Measurements from ENCODE around the gene MT2A. TPM values are rescaled to one million over a fixed set of nuclear protein-coding genes. Genes with fewer than 3 reads are reported as not detected.

MT2A gene
- total and polyA plus RNA-seq, 2 of the 13 experiments (the other 11 are each of a cell fraction or from before 2014, with no cell fraction given): 135 to 371 TPM

GRCh38 chr16:56606476-56607108 is 1.8 kb upstream of the MT2A start (continued):
- TF ChIP-seq, protein P1, sequence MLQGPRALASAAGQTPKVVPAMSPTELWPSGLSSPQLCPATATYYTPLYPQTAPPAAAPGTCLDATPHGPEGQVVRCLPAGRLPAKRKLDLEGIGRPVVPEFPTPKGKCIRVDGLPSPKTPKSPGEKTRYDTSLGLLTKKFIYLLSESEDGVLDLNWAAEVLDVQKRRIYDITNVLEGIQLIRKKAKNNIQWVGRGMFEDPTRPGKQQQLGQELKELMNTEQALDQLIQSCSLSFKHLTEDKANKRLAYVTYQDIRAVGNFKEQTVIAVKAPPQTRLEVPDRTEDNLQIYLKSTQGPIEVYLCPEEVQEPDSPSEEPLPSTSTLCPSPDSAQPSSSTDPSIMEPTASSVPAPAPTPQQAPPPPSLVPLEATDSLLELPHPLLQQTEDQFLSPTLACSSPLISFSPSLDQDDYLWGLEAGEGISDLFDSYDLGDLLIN (CRISPR knock-in tag; IDR thresholded peaks at IDR 0.05; ENCODE audit: borderline replicate concordance): no peak
- TF ChIP-seq, protein P2, sequence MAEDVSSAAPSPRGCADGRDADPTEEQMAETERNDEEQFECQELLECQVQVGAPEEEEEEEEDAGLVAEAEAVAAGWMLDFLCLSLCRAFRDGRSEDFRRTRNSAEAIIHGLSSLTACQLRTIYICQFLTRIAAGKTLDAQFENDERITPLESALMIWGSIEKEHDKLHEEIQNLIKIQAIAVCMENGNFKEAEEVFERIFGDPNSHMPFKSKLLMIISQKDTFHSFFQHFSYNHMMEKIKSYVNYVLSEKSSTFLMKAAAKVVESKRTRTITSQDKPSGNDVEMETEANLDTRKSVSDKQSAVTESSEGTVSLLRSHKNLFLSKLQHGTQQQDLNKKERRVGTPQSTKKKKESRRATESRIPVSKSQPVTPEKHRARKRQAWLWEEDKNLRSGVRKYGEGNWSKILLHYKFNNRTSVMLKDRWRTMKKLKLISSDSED (CRISPR knock-in tag; IDR thresholded peaks at IDR 0.05): no peak
- TF ChIP-seq SMARCE1 (IDR thresholded peaks at IDR 0.05; ENCODE audit: borderline replicate concordance) (no peak), ZNF337 (CRISPR knock-in tag; IDR thresholded peaks at IDR 0.05; ENCODE audit: borderline replicate concordance, low read depth) (no peak), ZFX (CRISPR knock-in tag; IDR thresholded peaks at IDR 0.05; ENCODE audit: low read depth) (no peak), ZMYM2 (CRISPR knock-in tag; IDR thresholded peaks at IDR 0.05) (peak; percentile 38; the same call in 1 of the 2 replicates), ZNF180 (CRISPR knock-in tag; IDR thresholded peaks at IDR 0.05; ENCODE audit: borderline replicate concordance, low read depth) (no peak), ZNF839 (CRISPR knock-in tag; IDR thresholded peaks at IDR 0.05; ENCODE audit: borderline replicate concordance) (no peak), RERE (CRISPR knock-in tag; IDR thresholded peaks at IDR 0.05; ENCODE audit: low read depth) (peak; percentile 33; the same call in 1 of the 2 replicates), ZNF20 (CRISPR knock-in tag; IDR thresholded peaks at IDR 0.05) (no peak), ZBTB33 (CRISPR knock-in tag; IDR thresholded peaks at IDR 0.05) (no peak; the same call in 1 of the 2 replicates), TCF7L2 (IDR thresholded peaks at IDR 0.05; ENCODE audit: low read depth, low read length) (no peak), ZNF800 (CRISPR knock-in tag; IDR thresholded peaks at IDR 0.05) (no peak), ZFP41 (CRISPR knock-in tag; IDR thresholded peaks at IDR 0.05; ENCODE audit: borderline replicate concordance) (no peak)
- TF ChIP-seq, protein P3, sequence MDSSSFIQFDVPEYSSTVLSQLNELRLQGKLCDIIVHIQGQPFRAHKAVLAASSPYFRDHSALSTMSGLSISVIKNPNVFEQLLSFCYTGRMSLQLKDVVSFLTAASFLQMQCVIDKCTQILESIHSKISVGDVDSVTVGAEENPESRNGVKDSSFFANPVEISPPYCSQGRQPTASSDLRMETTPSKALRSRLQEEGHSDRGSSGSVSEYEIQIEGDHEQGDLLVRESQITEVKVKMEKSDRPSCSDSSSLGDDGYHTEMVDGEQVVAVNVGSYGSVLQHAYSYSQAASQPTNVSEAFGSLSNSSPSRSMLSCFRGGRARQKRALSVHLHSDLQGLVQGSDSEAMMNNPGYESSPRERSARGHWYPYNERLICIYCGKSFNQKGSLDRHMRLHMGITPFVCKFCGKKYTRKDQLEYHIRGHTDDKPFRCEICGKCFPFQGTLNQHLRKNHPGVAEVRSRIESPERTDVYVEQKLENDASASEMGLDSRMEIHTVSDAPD (CRISPR knock-in tag; IDR thresholded peaks at IDR 0.05): no peak
